Measurements from ENCODE around the gene FBXO38. TPM values are rescaled to one million over a fixed set of nuclear protein-coding genes. Genes with fewer than 3 reads are reported as not detected.
"Not testable (repeated sequence)": the region's sequence is repeated elsewhere in the genome, so short reads cannot be mapped to it uniquely, and the experiment has no call there.

The FBXO38 gene
- total RNA-seq, 1 donor from 2014 or later = 60.0 TPM

GRCh38 chr5:148459669-148460068, 75.9 kb downstream of the FBXO38 start:
- no peak overlapping the region for H3K9ac ChIP-seq (ENCODE audit: low read depth in 1 of 3, low read length in 3 of 3)
- H3K9me3 ChIP-seq (ENCODE audit: control insufficient read depth in 3 of 3, low read length in 3 of 3) = no peaks in the 10 kb centered on the region
- no peak overlapping the region for H3K27ac ChIP-seq (ENCODE audit: low read depth, low read length)
- no peak overlapping the region for H3K4me3 ChIP-seq (ENCODE audit: low read length in 3 of 3)
- H3K36me3 ChIP-seq (ENCODE audit: control insufficient read depth in 3 of 3, insufficient read depth in 3 of 3, low read length in 3 of 3) = no peaks in the 10 kb centered on the region
- H3K27me3 ChIP-seq (ENCODE audit: control insufficient read depth in 3 of 3, insufficient read depth in 3 of 3, low read length in 3 of 3) = no peaks in the 10 kb centered on the region
- H3K4me1 ChIP-seq (ENCODE audit: control insufficient read depth in 3 of 3, insufficient read depth in 3 of 3, low read length in 3 of 3) = no peaks in the 10 kb centered on the region

- H3K36me3 ChIP-seq (ENCODE audit: control insufficient read depth in 3 of 3, insufficient read depth in 3 of 3, low read length in 3 of 3) = no peaks in the 10 kb centered on the region
- no peak overlapping the region for H3K9ac ChIP-seq (ENCODE audit: low read depth in 1 of 3, low read length in 3 of 3)
- no peak overlapping the region for H3K27ac ChIP-seq (ENCODE audit: low read depth, low read length)
- no peaks in the 10 kb centered on the region for H3K27me3 ChIP-seq (ENCODE audit: control insufficient read depth in 3 of 3, insufficient read depth in 3 of 3, low read length in 3 of 3)
- no peaks in the 10 kb centered on the region for H3K9me3 ChIP-seq (ENCODE audit: control insufficient read depth in 3 of 3, low read length in 3 of 3)
- no peaks in the 10 kb centered on the region for H3K4me1 ChIP-seq (ENCODE audit: control insufficient read depth in 3 of 3, insufficient read depth in 3 of 3, low read length in 3 of 3)
- no peak overlapping the region for H3K4me3 ChIP-seq (ENCODE audit: low read length in 3 of 3)
These were observed 81.8 kb downstream of the FBXO38 start for GRCh38 chr5:148465381-148466235.

GRCh38 chr5:148466236-148466580, 82.5 kb downstream of the FBXO38 start:
- Histone ChIP-seq H3K4me3 (ENCODE audit: low read length in 3 of 3) (no peak overlapping the region), H3K27ac (ENCODE audit: low read depth, low read length) (no peak overlapping the region), H3K36me3 (ENCODE audit: control insufficient read depth in 3 of 3, insufficient read depth in 3 of 3, low read length in 3 of 3) (no peaks in the 10 kb centered on the region), H3K4me1 (ENCODE audit: control insufficient read depth in 3 of 3, insufficient read depth in 3 of 3, low read length in 3 of 3) (no peaks in the 10 kb centered on the region), H3K27me3 (ENCODE audit: control insufficient read depth in 3 of 3, insufficient read depth in 3 of 3, low read length in 3 of 3) (no peaks in the 10 kb centered on the region), H3K9me3 (ENCODE audit: control insufficient read depth in 3 of 3, low read length in 3 of 3) (no peaks in the 10 kb centered on the region), H3K9ac (ENCODE audit: low read depth in 1 of 3, low read length in 3 of 3) (no peak overlapping the region)

GRCh38 chr5:148467958-148468357, 84.2 kb downstream of the FBXO38 start:
- H3K4me1 ChIP-seq (ENCODE audit: control insufficient read depth in 3 of 3, insufficient read depth in 3 of 3, low read length in 3 of 3) = no peaks in the 10 kb centered on the region

GRCh38 chr5:148468746-148469145, 85.0 kb downstream of the FBXO38 start:
- not testable (repeated sequence) for H3K4me1 ChIP-seq (ENCODE audit: control insufficient read depth in 3 of 3, insufficient read depth in 3 of 3, low read length in 3 of 3); H3K36me3 ChIP-seq (ENCODE audit: control insufficient read depth in 3 of 3, insufficient read depth in 3 of 3, low read length in 3 of 3); H3K4me3 ChIP-seq (ENCODE audit: low read length in 3 of 3); H3K9me3 ChIP-seq (ENCODE audit: control insufficient read depth in 3 of 3, low read length in 3 of 3); H3K27ac ChIP-seq (ENCODE audit: low read depth, low read length); H3K9ac ChIP-seq (ENCODE audit: low read depth in 1 of 3, low read length in 3 of 3); H3K27me3 ChIP-seq (ENCODE audit: control insufficient read depth in 3 of 3, insufficient read depth in 3 of 3, low read length in 3 of 3)

More at GRCh38 chr5:148467958-148468357, 84.2 kb downstream of the FBXO38 start:
- Histone ChIP-seq H3K27ac (ENCODE audit: low read depth, low read length) (no peak overlapping the region), H3K9me3 (ENCODE audit: control insufficient read depth in 3 of 3, low read length in 3 of 3) (no peaks in the 10 kb centered on the region), H3K4me3 (ENCODE audit: low read length in 3 of 3) (no peak overlapping the region), H3K36me3 (ENCODE audit: control insufficient read depth in 3 of 3, insufficient read depth in 3 of 3, low read length in 3 of 3) (no peaks in the 10 kb centered on the region), H3K27me3 (ENCODE audit: control insufficient read depth in 3 of 3, insufficient read depth in 3 of 3, low read length in 3 of 3) (no peaks in the 10 kb centered on the region), H3K9ac (ENCODE audit: low read depth in 1 of 3, low read length in 3 of 3) (no peak overlapping the region)

- no peak overlapping the region for H3K27ac ChIP-seq (ENCODE audit: low read depth, low read length)
- H3K9ac ChIP-seq (ENCODE audit: low read depth in 1 of 3, low read length in 3 of 3) = no peak overlapping the region
- no peaks in the 10 kb centered on the region for H3K36me3 ChIP-seq (ENCODE audit: control insufficient read depth in 3 of 3, insufficient read depth in 3 of 3, low read length in 3 of 3)
- no peaks in the 10 kb centered on the region for H3K9me3 ChIP-seq (ENCODE audit: control insufficient read depth in 3 of 3, low read length in 3 of 3)
- no peak overlapping the region for H3K4me3 ChIP-seq (ENCODE audit: low read length in 3 of 3)
- no peaks in the 10 kb centered on the region for H3K27me3 ChIP-seq (ENCODE audit: control insufficient read depth in 3 of 3, insufficient read depth in 3 of 3, low read length in 3 of 3)
- no peaks in the 10 kb centered on the region for H3K4me1 ChIP-seq (ENCODE audit: control insufficient read depth in 3 of 3, insufficient read depth in 3 of 3, low read length in 3 of 3)
These were observed 85.8 kb downstream of the FBXO38 start for GRCh38 chr5:148469501-148469935.

- no peak overlapping the region for H3K9ac ChIP-seq (ENCODE audit: low read depth in 1 of 3, low read length in 3 of 3)
- H3K9me3 ChIP-seq (ENCODE audit: control insufficient read depth in 3 of 3, low read length in 3 of 3) = no peaks in the 10 kb centered on the region
- no peaks in the 10 kb centered on the region for H3K4me1 ChIP-seq (ENCODE audit: control insufficient read depth in 3 of 3, insufficient read depth in 3 of 3, low read length in 3 of 3)
- no peak overlapping the region for H3K4me3 ChIP-seq (ENCODE audit: low read length in 3 of 3)
- H3K27me3 ChIP-seq (ENCODE audit: control insufficient read depth in 3 of 3, insufficient read depth in 3 of 3, low read length in 3 of 3) = no peaks in the 10 kb centered on the region
- H3K36me3 ChIP-seq (ENCODE audit: control insufficient read depth in 3 of 3, insufficient read depth in 3 of 3, low read length in 3 of 3) = no peaks in the 10 kb centered on the region
- no peak overlapping the region for H3K27ac ChIP-seq (ENCODE audit: low read depth, low read length)
These were observed 87.6 kb downstream of the FBXO38 start for GRCh38 chr5:148471379-148471778.

- Histone ChIP-seq H3K9ac (ENCODE audit: low read depth in 1 of 3, low read length in 3 of 3) (no peak overlapping the region), H3K36me3 (ENCODE audit: control insufficient read depth in 3 of 3, insufficient read depth in 3 of 3, low read length in 3 of 3) (no peaks in the 10 kb centered on the region), H3K27me3 (ENCODE audit: control insufficient read depth in 3 of 3, insufficient read depth in 3 of 3, low read length in 3 of 3) (no peaks in the 10 kb centered on the region), H3K4me1 (ENCODE audit: control insufficient read depth in 3 of 3, insufficient read depth in 3 of 3, low read length in 3 of 3) (no peaks in the 10 kb centered on the region), H3K4me3 (ENCODE audit: low read length in 3 of 3) (no peak overlapping the region), H3K27ac (ENCODE audit: low read depth, low read length) (no peak overlapping the region), H3K9me3 (ENCODE audit: control insufficient read depth in 3 of 3, low read length in 3 of 3) (no peaks in the 10 kb centered on the region)
These were observed 90.3 kb downstream of the FBXO38 start for GRCh38 chr5:148474025-148474511.

GRCh38 chr5:148476302-148476701, 92.5 kb downstream of the FBXO38 start:
- H3K27ac ChIP-seq (ENCODE audit: low read depth, low read length) = no peak overlapping the region
- no peaks in the 10 kb centered on the region for H3K27me3 ChIP-seq (ENCODE audit: control insufficient read depth in 3 of 3, insufficient read depth in 3 of 3, low read length in 3 of 3)
- H3K36me3 ChIP-seq (ENCODE audit: control insufficient read depth in 3 of 3, insufficient read depth in 3 of 3, low read length in 3 of 3) = no peaks in the 10 kb centered on the region
- H3K4me1 ChIP-seq (ENCODE audit: control insufficient read depth in 3 of 3, insufficient read depth in 3 of 3, low read length in 3 of 3) = no peaks in the 10 kb centered on the region
- H3K4me3 ChIP-seq (ENCODE audit: low read length in 3 of 3) = no peak overlapping the region
- no peaks in the 10 kb centered on the region for H3K9me3 ChIP-seq (ENCODE audit: control insufficient read depth in 3 of 3, low read length in 3 of 3)
- no peak overlapping the region for H3K9ac ChIP-seq (ENCODE audit: low read depth in 1 of 3, low read length in 3 of 3)

- Histone ChIP-seq H3K4me1 (ENCODE audit: control insufficient read depth in 3 of 3, insufficient read depth in 3 of 3, low read length in 3 of 3) (no peaks in the 10 kb centered on the region), H3K9me3 (ENCODE audit: control insufficient read depth in 3 of 3, low read length in 3 of 3) (no peaks in the 10 kb centered on the region), H3K9ac (ENCODE audit: low read depth in 1 of 3, low read length in 3 of 3) (no peak overlapping the region), H3K27ac (ENCODE audit: low read depth, low read length) (no peak overlapping the region), H3K27me3 (ENCODE audit: control insufficient read depth in 3 of 3, insufficient read depth in 3 of 3, low read length in 3 of 3) (peaks cover 0 to 3% (median 0%) of the 10 kb centered on the region in 3 donors), H3K36me3 (ENCODE audit: control insufficient read depth in 3 of 3, insufficient read depth in 3 of 3, low read length in 3 of 3) (no peaks in the 10 kb centered on the region), H3K4me3 (ENCODE audit: low read length in 3 of 3) (no peak overlapping the region)
These were observed 93.7 kb downstream of the FBXO38 start for GRCh38 chr5:148477429-148477828.
